SK-N-SH (cell line): Measurements from ENCODE around the gene CNDP2. TPM values are rescaled to one million over a fixed set of nuclear protein-coding genes. Genes with fewer than 3 reads are reported as not detected.

Experiments used
- CTCF ChIA-PET: fragments of 300-600, 350-600 bp; formaldehyde crosslinking; extraction: SDS; loops from one replicate; lab custom pipeline; 2021; lab: Yijun Ruan, JAX
- POLR2A ChIA-PET: fragments of 350-600 bp; sonication (Branson Sonifier 250); formaldehyde crosslinking; extraction: SDS; loops from one replicate; lab custom pipeline; 2020; ENCODE audit warnings: antibody characterized with exemption, inconsistent platforms; lab: Yijun Ruan, JAX
- DNase-seq: peaks from one replicate; pipeline ENCODE4 v3.0.0; 2012
- H2AFZ ChIP-seq: fragments of 200-600 bp; sonication (generic); 2 replicates; pipeline ENCODE4 v1.8.1; 2016; ENCODE audit warnings: antibody characterized with exemption, mild to moderate bottlenecking, low read depth
- H3F3A ChIP-seq: fragments of 200-600 bp; sonication (generic); replicated peaks from 2 replicates; pipeline ENCODE3; 2016; ENCODE audit warnings: antibody characterized with exemption, mild to moderate bottlenecking; ENCODE audit not compliant: insufficient read depth
- H3K27ac ChIP-seq, 2 experiments: fragments of 200-500 bp in 1 of 2; fragments of 200-600 bp in 1 of 2; sonication (Bioruptor generic) in 1 of 2; sonication (generic), shearing (Covaris generic) in 1 of 2; 2 replicates each; pipeline versions ENCODE4 v1.5.1 to v1.6.1; 2014 to 2016; ENCODE audit warnings: low read depth in 2 of 2, inconsistent platforms in 1 of 2, low read length in 1 of 2, mild to moderate bottlenecking in 1 of 2, mixed read lengths in 1 of 2
- H3K27me3 ChIP-seq: fragments of 200-600 bp; sonication (generic), shearing (Covaris generic); 2 replicates; pipeline ENCODE4 v1.6.1; 2016; ENCODE audit warnings: mixed run types; ENCODE audit not compliant: insufficient read depth
- H3K36me3 ChIP-seq, 2 experiments: fragments of 200-500 bp in 1 of 2; fragments of 200-600 bp in 1 of 2; sonication (Bioruptor generic) in 1 of 2; sonication (generic) in 1 of 2; replicated peaks in 1 of 2; 2 replicates each; pipeline versions ENCODE3 to v1.5.1; 2014 to 2016; ENCODE audit warnings: low read length in 1 of 2, mild to moderate bottlenecking in 1 of 2; ENCODE audit not compliant: insufficient read depth in 2 of 2, control insufficient read depth in 1 of 2
- H3K4me1 ChIP-seq, 2 experiments: fragments of 200-500 bp in 1 of 2; fragments of 200-600 bp in 1 of 2; sonication (Bioruptor generic) in 1 of 2; sonication (generic), shearing (Covaris generic) in 1 of 2; 2 replicates each; pipeline versions ENCODE4 v1.5.1 to v1.6.1; 2014 to 2016; ENCODE audit warnings: low read depth in 1 of 2, low read length in 1 of 2, mixed run types in 1 of 2; ENCODE audit not compliant: insufficient read depth in 2 of 2, control insufficient read depth in 1 of 2
- H3K4me2 ChIP-seq: fragments of 200-600 bp; sonication (generic), shearing (Covaris generic); 2 replicates; pipeline ENCODE4 v1.6.1; 2017; ENCODE audit warnings: mixed run types
- H3K4me3 ChIP-seq, 2 experiments: fragments of 200-500 bp in 1 of 2; fragments of 200-600 bp in 1 of 2; sonication (Bioruptor generic) in 1 of 2; sonication (generic), shearing (Covaris generic) in 1 of 2; 2 replicates each; pipeline versions ENCODE4 v1.5.1 to v1.8.1; 2014 to 2016; ENCODE audit warnings: low read depth in 2 of 2, inconsistent platforms in 1 of 2, low read length in 1 of 2, mild to moderate bottlenecking in 1 of 2, mixed read lengths in 1 of 2, moderate library complexity in 1 of 2
- H3K79me2 ChIP-seq: fragments of 200-600 bp; sonication (generic); 2 replicates; pipeline ENCODE4 v1.8.1; 2017; ENCODE audit warnings: mild to moderate bottlenecking; ENCODE audit not compliant: insufficient read depth
- H3K9ac ChIP-seq: fragments of 200-600 bp; sonication (generic); 2 replicates; pipeline ENCODE4 v1.6.1; 2017; ENCODE audit warnings: mixed run types
- H3K9me2 ChIP-seq: fragments of 200-600 bp; sonication (generic); 2 replicates; pipeline ENCODE4 v1.6.1; 2017; ENCODE audit warnings: mixed run types
- H3K9me3 ChIP-seq: fragments of 200-600 bp; sonication (generic); 2 replicates; pipeline ENCODE4 v1.6.1; 2017; ENCODE audit warnings: mixed run types, mild to moderate bottlenecking, moderate library complexity
- H4K20me1 ChIP-seq: fragments of 200-600 bp; sonication (generic); 2 replicates; pipeline ENCODE4 v1.6.1; 2017; ENCODE audit warnings: mild to moderate bottlenecking, mixed run types; ENCODE audit not compliant: insufficient read depth
- EP300 ChIP-seq, 2 experiments: IDR thresholded peaks; 2 replicates each; pipeline versions ENCODE4 v1.4.0 to v1.6.1; 2012; ENCODE audit warnings: borderline replicate concordance in 1 of 2, low read depth in 1 of 2, low read length in 1 of 2
- EZH2phosphoT487 ChIP-seq: fragments of 200-600 bp; sonication (generic); IDR thresholded peaks from 2 replicates; pipeline ENCODE4 v1.6.1; 2017; ENCODE audit warnings: low read depth, mixed run types, mild to moderate bottlenecking, antibody characterized with exemption, moderate library complexity, borderline replicate concordance
- FOXM1 ChIP-seq: IDR thresholded peaks from 2 replicates; pipeline ENCODE4 v1.4.0; 2012; ENCODE audit warnings: low read depth, mild to moderate bottlenecking
- IRF3 ChIP-seq: fragments of 150-350 bp; IDR thresholded peaks from 2 replicates; pipeline ENCODE4 v1.6.1; 2016; ENCODE audit warnings: mild to moderate bottlenecking, low read depth, low read length
- MAX ChIP-seq: IDR thresholded peaks from 2 replicates; pipeline ENCODE4 v1.4.0; 2012; ENCODE audit warnings: low read depth
- MXI1 ChIP-seq: IDR thresholded peaks from 2 replicates; pipeline ENCODE4 v1.6.1; 2012; ENCODE audit warnings: mild to moderate bottlenecking, low read depth, low read length, improper control_type of control experiment
- NRF1 ChIP-seq: IDR thresholded peaks from 2 replicates; pipeline ENCODE4 v1.6.1; 2012; ENCODE audit warnings: low read depth, mild to moderate bottlenecking, low read length
- PBX3 ChIP-seq: IDR thresholded peaks from 2 replicates; pipeline ENCODE4; 2012
- POLR2AphosphoS5 ChIP-seq: IDR thresholded peaks from 2 replicates; pipeline ENCODE4 v1.6.1; 2012; ENCODE audit warnings: low read depth, low read length
- RAD21 ChIP-seq: IDR thresholded peaks from 2 replicates; pipeline ENCODE4 v1.6.1; 2012; ENCODE audit warnings: mild to moderate bottlenecking, low read length
- REST ChIP-seq: IDR thresholded peaks from 2 replicates; pipeline ENCODE4 v1.6.1; 2012; ENCODE audit warnings: mild to moderate bottlenecking, low read depth, low read length, moderate library complexity
- RXRA ChIP-seq: IDR thresholded peaks from 2 replicates; pipeline ENCODE4 v1.4.0; 2012; ENCODE audit warnings: low read depth, mild to moderate bottlenecking, borderline replicate concordance
- SMC3 ChIP-seq: IDR thresholded peaks from 2 replicates; pipeline ENCODE4 v1.6.1; 2012; ENCODE audit warnings: low read depth, low read length, improper control_type of control experiment
- TAF1 ChIP-seq: IDR thresholded peaks from 2 replicates; pipeline ENCODE4 v1.6.1; 2012; ENCODE audit warnings: low read depth, mild to moderate bottlenecking, low read length, moderate library complexity, borderline replicate concordance
- USF1 ChIP-seq: IDR thresholded peaks from 2 replicates; pipeline ENCODE4 v1.4.0; 2012; ENCODE audit warnings: low read depth, borderline replicate concordance
- YY1 ChIP-seq: IDR thresholded peaks from 2 replicates; pipeline ENCODE4 v1.4.0; 2012; ENCODE audit warnings: low read depth, mild to moderate bottlenecking
- ZBTB33 ChIP-seq: IDR thresholded peaks from 2 replicates; pipeline ENCODE4 v1.4.0; 2012; ENCODE audit warnings: low read depth, borderline replicate concordance
- WGBS: methylation state at CpG from one replicate; pipeline ENCODE4 v1.1.6; 2017; ENCODE audit warnings: low lambda C conversion rate; 5-methylcytosine and 5-hydroxymethylcytosine counted together
- polyA plus RNA-seq, 3 experiments: library from polyadenylated mRNA; depleted of rRNA; stranded (reverse); fragments of >200 nt; gene quantifications; 2 replicates each; pipeline ENCODE4 v1.2.3, GENCODE V29; 2012

Gene CNDP2
- polyA plus RNA-seq, 1 of the 3 experiments (the other 2 are of a cell fraction) = 78.5 TPM

- TF ChIP-seq ZBTB33 = no peak
- no peak for TF ChIP-seq RXRA
- no peak for TF ChIP-seq EP300 (IDR thresholded peaks at IDR 0.05; ENCODE audit: borderline replicate concordance in 1 of 2, low read depth in 1 of 2, low read length in 1 of 2)
- no peak for TF ChIP-seq POLR2AphosphoS5
Observed at GRCh38 chr18:74522635-74523548, 26.7 kb downstream of the CNDP2 start (continued).

GRCh38 chr18:74524097-74524496 is 27.9 kb downstream of the CNDP2 start:
- POLR2A ChIA-PET = no interaction called here
- H3K9ac ChIP-seq = no peak overlapping the region
- CTCF ChIA-PET = interaction anchor here (1.0 kb wide), 1 partner anchor 28 kb away, joined by 3 read pairs; no protein-coding TSS in a partner anchor
- no peaks in the 10 kb centered on the region for H3K9me2 ChIP-seq
- H3K9me3 ChIP-seq = no peaks in the 10 kb centered on the region
- peaks cover 4 to 10% of the 10 kb centered on the region in 2 experiments for H3K36me3 ChIP-seq
- H3K4me3 ChIP-seq = no peak overlapping the region
- no peaks in the 10 kb centered on the region for H3K4me1 ChIP-seq
- H3K4me2 ChIP-seq = no peak overlapping the region
- H3F3A ChIP-seq = no peaks in the 10 kb centered on the region
- no peaks in the 10 kb centered on the region for H3K79me2 ChIP-seq
- H3K27ac ChIP-seq = no peak overlapping the region
- no peak overlapping the region for H2AFZ ChIP-seq
- DNase-seq = no peak
- 0 out of 2 replicates have a peak, but pooled peaks cover 6% of the 10 kb centered on the region for H3K27me3 ChIP-seq
- WGBS = 92% methylated on average over 5 of the region's 5 CpGs
- H4K20me1 ChIP-seq = no peaks in the 10 kb centered on the region
- TF ChIP-seq RXRA (no peak), IRF3 (no peak), FOXM1 (no peak), MAX (no peak), NRF1 (no peak), USF1 (no peak), RAD21 (no peak), ZBTB33 (no peak), TAF1 (no peak), PBX3 (no peak), MXI1 (no peak), SMC3 (no peak), REST (no peak), YY1 (no peak), EZH2phosphoT487 (no peak)
